HG02759 (cell line): ENCODE data around the gene SLX4IP.
"Not testable (repeated sequence)": the region's sequence is repeated elsewhere in the genome, so short reads cannot be mapped to it uniquely, and the experiment has no call there.

Experiments
- ATAC-seq: cut with Tn5 transposase; IDR thresholded peaks from one replicate; pipeline ENCODE4 v1.9.1; 2021; ENCODE audit warnings: mild to moderate bottlenecking, moderate library complexity; ENCODE audit not compliant: unreplicated experiment

Gene SLX4IP

DNA sequence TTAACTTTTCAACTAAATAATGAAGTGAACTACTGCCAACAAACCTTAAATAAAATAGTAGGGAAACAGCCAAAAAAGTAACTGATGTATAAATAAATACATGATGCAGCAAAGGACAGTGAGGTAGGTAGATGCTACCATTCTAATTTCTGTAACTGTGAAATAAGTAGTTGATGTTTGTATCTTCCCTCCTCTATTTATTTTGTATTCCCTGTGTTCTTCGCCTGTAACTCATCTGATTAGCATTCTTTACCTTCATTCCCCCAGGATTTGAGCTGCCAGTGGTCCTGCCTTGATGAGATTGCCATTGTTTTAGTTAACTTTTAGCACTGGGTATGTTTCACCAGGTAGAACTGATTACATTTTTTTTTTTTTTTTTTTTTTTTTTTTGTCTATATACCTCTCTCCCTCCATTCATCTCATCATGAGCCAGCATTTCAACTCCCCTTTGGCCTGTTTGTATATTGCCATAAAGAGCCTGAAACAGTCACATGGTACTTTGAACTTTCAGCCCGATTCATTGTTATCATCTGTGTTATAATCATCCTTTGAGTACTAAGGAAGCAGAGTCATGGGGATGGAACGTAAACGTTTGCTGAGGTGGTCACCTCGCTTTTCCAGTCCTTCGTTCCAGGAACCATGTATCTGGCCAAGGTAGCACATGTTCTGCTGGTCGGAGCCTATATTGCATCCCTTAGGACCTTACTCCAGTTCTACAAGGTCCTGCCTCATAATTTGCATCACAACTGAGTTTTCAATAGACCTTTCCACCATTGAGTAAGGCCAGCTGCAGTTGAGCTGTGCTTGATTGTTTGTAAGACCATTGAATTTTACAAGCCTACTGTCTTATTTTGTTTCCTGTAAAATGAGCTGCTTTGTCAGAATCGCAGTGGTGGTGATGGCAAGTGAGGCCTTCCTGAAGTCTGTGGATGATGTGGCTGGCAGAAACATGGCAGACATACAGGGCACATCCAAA is 131.1 kb downstream of the SLX4IP start:
- ATAC-seq: no peak

DNA sequence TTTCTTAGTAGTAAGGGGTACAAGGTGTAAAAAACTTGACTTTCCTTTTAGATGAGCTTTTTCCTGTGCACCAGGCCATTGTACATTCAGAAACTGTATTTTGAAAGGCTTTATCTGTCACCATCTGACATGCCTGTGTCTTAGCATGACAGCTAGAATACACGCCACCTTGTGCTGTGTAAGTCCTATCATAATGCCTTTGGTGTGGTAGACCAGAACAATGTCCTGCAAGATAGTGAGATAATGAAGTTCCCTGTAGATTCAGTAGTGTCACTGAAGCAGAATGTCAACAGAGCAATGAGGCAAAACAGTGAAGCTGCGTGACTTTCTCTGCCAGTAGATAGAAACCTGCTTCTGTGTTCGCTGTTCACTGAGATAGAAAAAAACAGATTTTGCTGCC is 132.9 kb downstream of the SLX4IP start:
- ATAC-seq: no peak

DNA sequence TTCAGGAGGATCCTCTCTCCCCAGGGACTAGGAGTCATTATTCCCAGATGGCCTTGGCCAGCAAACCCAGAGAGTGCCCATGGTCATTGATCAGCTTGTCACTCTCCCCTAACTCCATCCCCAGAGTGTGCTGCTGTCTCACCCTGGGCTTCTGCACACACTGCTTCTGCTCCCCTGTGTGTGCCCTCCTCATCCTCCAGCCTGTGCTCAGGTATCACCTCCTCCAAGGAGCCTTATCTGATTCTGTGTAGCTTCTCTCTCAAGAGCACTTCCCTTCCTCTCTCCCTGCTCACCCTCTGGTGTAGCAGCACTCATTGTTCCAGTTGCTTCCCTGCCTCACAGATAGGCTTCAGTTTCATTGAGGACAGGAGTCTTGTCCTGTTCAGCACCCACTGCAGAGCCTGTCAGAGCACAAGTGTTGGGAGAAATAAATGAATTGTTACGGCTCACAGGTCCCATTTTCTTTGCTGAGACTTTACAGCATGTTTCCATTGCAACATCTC is 136.3 kb downstream of the SLX4IP start:
- no peak for ATAC-seq

DNA sequence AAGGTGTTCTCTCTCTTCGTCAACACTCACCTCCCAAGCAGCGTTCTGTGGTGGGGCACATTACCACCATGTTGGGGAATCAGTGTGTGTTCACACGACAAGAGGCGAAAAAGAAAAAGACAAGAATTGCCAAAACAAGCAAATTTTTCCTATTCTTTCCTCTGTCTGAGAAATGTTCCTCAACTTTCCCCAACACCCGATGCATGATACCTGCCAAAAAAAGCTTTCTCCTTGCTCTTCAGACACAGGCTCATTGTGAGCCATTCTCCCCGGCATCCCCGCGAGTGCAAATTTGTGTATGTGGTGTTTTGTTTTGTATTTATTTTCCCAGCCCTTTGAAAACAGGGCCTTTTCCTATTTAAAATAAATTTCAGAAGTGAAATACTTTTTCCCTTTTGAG is 137.7 kb downstream of the SLX4IP start:
- ATAC-seq: no peak

DNA sequence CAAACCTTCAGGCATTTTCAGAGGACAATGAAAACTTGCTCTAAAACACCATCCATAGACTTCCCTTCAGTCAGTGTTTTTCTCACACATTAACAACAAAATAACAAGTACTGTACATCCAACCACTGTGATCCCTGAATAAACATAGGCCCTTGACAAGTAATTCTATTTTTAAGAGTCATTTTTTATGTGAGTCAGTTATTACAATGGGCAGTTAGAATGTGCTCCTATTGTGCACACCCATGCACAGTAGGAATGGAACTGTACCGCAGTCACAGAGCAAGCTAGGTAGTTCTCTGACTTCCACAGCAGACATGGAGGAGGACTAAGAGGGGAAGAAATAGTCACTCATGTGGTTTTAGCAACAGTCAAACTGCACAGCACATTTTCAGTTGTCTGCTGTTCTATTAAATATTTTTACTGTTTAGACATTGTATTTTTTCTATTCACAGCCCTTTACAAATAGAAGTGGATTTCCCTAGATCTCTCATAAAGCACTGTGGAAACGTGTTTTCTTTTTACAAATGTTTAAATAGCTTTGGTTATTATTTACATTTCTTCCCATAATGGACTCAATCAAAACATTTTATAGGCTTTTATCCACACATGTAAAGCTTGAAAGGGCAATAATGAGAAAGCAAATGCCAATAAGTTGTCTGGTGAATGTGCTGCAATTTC is 138.3 kb downstream of the SLX4IP start:
- ATAC-seq: no peak

DNA sequence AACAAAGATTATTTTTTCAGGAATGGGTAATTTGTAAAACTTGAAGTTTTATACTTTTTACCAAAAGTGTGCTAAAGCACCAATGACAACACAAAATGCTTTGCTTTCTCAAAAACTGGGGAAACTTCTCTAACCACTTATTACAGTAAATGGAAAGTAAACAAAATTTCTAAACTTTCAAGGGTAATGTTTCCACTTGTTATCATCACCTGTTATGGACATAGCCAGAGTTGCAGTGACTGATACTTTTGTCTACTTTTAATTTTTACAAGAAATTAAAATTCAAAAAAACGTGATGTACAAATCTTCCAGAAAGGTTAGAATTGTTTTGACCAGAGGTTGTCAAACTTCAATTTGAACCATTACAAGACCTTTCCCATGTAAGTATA is 138.8 kb downstream of the SLX4IP start:
- ATAC-seq: no peak

DNA sequence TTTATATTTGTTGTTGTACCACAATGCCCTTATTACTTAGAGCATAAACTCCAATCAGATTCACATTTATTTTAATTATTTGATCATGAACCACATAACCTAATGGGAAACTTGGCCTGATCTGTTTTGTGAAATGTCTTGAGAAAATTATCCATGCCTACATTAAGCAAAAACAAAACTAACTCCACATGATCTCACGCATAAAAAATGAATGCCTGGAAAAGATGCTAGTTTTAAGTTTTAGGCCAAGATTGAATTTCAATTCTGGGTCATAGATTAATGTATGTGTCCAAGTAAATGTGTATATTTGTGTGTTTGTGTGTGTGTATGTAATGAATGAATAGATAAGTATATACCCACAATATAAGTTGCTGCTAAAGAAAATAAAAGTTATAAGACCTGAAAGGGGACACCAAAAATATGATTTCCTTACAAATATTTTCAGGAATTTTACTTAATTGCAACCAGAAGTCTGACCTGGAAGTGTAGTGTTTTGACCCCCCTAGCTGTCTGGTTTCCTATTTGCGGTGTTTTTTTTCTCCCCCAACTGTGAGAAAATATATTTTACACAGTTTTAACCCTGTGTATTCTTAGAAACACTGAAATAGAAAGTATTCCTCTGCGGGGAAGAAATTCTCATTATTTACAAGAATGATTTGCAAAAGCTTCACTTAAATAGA is 141.4 kb downstream of the SLX4IP start:
- ATAC-seq: no peak

DNA sequence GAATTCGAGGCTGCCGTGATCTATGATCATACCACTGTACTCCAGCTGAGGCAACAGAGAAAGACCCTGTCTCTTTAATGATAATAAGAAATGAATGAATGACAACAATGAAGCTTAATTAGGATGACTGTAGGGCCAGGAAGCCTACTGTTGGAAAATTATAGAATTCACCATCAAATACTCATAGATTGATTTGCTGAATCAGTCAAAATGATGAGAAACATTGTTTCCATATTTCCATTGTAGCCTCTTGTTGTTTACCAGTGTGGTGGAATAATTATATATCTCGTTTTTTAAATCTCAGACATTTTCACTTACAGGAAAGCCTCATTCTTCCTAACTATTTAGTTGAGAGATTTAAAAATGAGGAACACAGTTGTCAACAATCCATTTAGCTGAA is 142.5 kb downstream of the SLX4IP start:
- ATAC-seq: no peak

DNA sequence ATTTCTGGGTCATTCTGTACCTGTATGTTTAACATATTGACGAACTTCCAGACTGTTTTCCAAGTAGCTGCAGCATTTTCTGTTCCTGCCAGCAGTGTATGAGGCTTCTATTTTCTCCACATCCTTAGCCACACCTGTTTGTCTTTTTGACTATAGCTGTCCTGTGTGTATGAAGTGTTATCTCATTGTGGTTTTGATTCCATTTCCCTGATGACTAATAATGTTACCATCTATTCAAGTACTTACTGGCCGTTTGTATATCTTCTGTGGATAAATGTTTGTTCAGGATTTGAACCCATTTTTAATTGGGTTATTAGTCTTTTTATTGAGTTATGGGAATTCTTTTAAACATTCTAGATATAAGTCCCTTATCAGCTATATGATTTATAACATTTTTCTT is 143.5 kb downstream of the SLX4IP start:
- ATAC-seq: no peak

DNA sequence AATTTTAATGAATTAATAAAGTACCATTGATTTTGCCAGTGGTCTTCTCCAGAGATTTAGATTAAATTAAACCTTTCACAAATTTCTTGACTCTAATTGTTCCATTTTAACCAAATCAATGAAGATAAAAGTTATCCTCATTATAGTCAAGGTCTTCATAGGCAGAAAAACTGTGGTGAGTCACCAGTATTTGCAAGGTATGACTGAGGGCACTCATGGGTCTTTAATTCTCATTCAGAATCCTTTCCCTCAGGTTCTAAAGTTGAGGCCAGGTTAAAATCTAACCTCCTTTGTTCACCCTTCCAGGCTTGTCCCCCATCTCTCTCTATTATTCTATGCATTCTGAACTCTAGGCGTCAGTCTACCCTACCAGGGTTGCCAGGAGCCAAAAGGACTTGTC is 144.8 kb downstream of the SLX4IP start:
- no peak for ATAC-seq

DNA sequence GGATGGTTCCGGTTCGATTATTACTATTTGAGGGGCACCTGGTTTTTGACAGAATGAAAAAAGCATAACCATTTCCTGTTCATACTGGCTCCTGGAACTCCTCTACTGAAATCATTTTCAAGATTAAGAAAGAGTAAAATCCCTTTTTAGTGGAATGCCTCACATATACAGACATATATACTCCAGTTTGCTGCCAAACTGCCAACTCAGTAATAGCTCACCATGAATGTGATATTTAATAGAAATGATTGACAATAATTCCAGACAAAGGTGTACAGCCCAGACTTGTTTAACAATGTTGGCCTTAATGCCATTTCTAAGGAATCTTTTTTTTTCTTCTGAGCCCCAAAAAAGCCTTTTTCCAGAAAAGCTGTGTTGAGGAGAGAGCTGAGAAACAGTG is 145.6 kb downstream of the SLX4IP start:
- ATAC-seq: no peak

DNA sequence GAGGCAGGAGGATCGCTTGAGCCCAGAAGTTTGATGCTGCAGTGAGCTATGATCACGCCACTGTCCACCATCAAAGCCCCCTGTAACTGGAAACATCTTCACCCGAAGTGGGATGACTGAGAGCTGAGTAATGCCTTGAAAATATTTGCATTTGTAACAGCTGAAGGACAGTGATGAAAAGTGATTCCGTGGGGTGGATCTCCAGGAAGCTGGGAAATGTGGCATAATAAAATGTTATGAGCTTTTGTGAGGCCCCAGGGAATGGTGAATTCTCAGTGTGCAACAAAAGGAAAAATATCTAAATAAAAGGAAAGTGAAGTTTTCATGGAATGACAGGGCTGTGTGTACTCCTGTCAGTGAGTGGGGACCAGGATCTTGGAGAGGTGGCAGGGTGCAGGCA is 146.7 kb downstream of the SLX4IP start:
- ATAC-seq: no peak

DNA sequence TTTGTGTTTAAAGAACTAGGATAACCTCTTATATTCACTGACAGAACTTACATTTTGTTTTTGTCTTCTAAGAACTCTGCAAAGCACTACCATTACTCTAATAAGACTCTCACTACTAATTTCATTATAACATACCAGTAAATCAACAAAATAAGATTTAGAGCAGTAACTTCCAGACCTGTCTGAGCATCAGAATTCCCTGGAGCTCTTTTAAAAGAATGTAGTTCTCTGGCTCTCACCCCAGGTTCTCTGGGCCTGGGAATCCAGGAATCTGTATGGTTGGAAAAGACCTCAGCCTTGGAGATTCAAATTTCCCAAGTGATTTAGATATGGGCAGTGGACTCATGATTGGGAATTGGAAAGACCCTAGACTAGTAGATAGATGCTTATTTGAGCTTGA is 149.3 kb downstream of the SLX4IP start:
- ATAC-seq: no peak

DNA sequence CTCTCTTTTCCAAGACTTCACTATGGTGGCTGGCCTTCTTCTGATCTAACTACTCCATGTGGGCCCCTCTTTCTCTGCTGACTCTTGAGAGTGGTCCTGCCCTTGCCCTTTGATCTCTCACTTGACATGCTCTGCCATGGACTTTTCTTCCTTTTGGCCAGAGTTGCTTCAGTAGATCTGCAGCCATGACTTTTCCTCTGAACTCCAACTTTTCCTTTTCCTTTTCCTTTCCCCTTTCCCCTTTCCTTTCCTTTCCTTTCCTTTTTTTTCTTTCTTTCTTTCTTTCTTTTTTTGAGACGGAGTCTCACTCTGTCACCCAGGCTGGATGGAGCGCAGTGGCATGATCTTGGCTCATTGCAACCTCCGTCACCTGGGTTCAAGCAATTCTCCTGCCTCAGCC is 150.2 kb downstream of the SLX4IP start:
- ATAC-seq: no peak

DNA sequence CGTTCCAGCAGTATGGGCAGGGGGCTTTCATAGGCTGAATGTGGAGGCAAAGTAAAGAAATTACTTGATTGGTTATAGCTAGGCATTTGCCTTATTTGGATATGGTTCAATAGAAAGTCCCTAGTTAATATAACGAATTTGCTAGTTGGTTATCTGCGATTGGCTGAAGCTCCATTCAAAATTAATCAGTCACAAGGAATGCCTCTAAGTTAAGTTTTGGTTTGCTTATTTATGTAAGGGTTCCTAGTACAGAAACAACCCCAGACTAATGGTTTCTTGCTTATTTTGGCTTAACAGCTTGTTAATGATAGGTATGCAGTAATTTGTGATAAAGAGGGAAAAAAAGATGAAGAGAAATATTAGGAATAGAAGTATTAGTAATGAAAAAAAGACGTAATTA is 151.2 kb downstream of the SLX4IP start:
- no peak for ATAC-seq

DNA sequence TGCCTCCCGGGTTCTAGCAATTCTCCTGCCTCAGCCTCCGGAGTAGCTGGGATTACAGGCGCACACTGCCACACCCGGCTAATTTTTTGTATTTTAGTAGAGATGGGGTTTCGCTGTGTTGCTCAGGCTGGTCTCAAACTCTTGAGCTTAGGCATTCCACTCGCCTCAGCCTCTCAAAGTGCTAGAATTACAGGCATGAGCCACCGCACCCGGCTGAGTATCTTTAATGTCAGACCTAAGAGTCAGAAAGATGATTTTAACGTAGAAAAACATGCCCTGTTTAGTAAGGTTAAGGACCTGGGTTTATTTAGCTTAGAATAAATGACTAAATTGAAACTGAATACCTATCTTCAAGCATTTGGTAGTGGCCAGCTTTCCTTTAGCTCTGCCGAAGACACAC is 155.3 kb downstream of the SLX4IP start:
- ATAC-seq: not testable (repeated sequence)

DNA sequence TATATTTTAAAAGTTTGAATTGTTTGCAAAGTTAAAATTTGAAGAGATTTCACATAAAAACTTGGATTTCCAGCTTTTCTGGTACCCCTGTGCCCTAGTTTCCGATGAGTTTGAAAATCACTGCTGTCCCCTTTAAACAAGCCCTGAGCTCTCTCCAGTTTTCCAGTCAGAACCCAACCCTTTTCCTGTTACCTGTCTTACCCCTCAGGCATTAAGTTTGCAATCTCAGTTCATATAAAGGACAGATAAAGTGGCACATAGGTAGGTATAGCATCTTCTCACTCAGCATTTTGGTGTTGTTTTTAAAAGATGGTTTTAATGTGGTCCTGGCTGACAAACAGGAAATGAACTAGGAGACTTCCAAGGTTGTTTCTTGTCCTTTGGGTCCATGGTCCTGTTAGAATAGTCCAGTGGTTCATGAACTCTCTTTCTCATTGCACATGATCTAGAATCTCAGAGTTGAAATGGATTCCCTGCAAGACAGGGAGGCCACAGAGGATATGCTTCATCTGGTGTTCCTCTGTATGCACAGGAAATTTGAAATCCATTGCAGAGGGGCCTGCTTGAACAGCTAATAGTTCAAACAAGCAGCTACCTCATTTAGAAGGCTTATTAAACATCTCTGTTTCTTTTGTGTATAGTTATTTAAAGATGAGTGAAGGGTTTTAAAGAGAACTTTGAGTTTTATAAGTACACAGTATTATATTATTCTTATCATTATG is 156.0 kb downstream of the SLX4IP start:
- no peak for ATAC-seq

DNA sequence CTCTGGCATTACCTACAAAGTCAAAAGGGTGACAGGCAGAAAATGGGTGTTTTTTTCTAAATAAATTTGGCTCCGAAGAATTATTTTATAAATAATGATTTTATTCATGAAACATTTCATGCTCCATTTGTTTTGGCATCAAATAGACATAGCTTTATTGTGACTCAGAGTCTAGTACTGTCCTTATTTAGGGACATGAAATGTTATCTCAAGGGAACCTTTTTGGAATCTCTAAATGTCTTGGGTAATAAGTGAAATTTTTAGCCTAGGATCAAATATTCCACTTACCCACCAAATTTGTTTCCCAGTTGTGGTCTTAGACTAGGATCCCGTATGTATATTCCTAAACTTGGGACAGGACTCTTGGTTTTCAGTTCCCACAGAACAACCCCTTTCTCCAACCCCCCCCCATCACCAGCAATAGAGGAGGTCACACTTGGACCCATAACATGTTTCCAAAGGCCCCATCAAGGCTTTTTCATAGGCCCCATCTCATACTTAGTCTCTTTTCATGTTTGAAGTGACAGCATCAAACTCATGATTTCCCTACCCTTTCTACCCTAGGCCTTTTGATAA is 156.9 kb downstream of the SLX4IP start:
- ATAC-seq: no peak

DNA sequence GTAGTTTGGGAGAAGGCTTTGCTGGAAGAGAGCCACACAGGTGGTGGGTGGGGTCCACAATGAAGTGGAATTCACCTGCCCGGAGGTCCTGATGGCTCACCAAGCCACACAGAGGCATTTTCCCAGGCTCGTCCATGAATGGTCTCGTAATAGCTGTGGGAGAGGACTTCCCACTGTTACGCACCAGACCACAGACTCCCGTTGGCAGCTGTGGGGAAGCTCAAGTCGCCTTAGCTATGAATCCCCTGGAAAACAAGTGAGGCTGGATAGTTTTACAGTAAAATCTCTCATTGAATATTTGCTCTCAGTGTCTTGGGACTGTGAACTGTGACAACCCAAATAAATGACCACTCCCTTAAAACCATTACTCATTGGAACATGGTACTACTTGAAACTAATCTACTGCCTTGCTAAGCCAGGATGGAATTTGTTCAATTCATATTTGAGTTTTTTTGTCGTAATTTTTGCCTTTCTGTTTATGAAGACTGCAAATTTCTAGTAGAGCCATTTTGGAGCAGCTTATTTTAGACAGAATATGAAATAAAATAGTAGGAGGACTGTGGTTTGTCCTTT is 159.3 kb downstream of the SLX4IP start:
- ATAC-seq: no peak

DNA sequence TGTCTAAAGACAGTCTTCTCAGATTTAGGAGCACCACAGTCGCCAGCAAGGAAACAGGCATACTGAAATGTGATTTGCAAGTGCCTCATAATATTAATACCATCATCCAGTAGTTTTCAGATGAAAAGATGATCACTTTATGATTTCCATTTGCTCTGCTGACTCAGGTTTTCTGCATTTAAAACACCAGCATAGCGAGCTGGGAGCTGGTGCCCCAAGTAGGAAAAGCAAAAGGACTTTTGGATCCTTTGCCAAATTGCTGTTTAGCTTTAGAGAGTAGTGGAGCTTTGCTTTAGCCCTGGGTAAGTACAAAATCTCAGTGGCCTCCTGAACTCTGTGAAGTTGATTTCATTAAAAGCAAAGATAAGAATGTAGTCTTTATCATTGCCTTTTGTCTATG is 160.2 kb downstream of the SLX4IP start:
- no peak for ATAC-seq
